ENCODE results near the gene OR2S2.
A peak's percentile ranks its signal among the peaks of the same experiment; 100 is the strongest.

OR2S2 gene

GRCh38 chr9:35907711-35908503 is 50.0 kb downstream of the OR2S2 start:
- peak; percentile 86 for DNase-seq
